Medulla oblongata (tissue), 1 donor: ENCODE results near the gene CFAP74.

Source experiments
- DNase-seq: peaks from one replicate; pipeline ENCODE4 v3.0.0-alpha.2; 2015; ENCODE audit errors: extremely low spot score

Gene CFAP74

GRCh38 chr1:1929639-1930545 is 73.7 kb downstream of the CFAP74 start:
- no peak for DNase-seq

GRCh38 chr1:1929102-1929638 is 74.4 kb downstream of the CFAP74 start:
- no peak for DNase-seq

- no peak for DNase-seq
Observed at GRCh38 chr1:1928231-1929101, 75.1 kb downstream of the CFAP74 start.

GRCh38 chr1:1927751-1928150 is 75.8 kb downstream of the CFAP74 start:
- no peak for DNase-seq

GRCh38 chr1:1926886-1927660 is 76.5 kb downstream of the CFAP74 start:
- DNase-seq, result no peak

GRCh38 chr1:1926346-1926811 is 77.2 kb downstream of the CFAP74 start:
- DNase-seq, result no peak

- DNase-seq, result no peak
Observed at GRCh38 chr1:1925437-1926345, 77.9 kb downstream of the CFAP74 start.

GRCh38 chr1:1924849-1925248 is 78.7 kb downstream of the CFAP74 start:
- no peak for DNase-seq

GRCh38 chr1:1924386-1924785 is 79.2 kb downstream of the CFAP74 start:
- no peak for DNase-seq

GRCh38 chr1:1922956-1923833 is 80.4 kb downstream of the CFAP74 start:
- no peak for DNase-seq

- DNase-seq, result no peak
Observed at GRCh38 chr1:1922702-1922955, 81.0 kb downstream of the CFAP74 start.

GRCh38 chr1:1921901-1922701 is 81.5 kb downstream of the CFAP74 start:
- no peak for DNase-seq

- DNase-seq, result no peak
Observed at GRCh38 chr1:1921459-1921862, 82.1 kb downstream of the CFAP74 start.

- DNase-seq, result no peak
Observed at GRCh38 chr1:1920608-1921458, 82.8 kb downstream of the CFAP74 start.

- DNase-seq, result no peak
Observed at GRCh38 chr1:1920057-1920607, 83.5 kb downstream of the CFAP74 start.

- DNase-seq, result peak; percentile 95
Observed at GRCh38 chr1:1919304-1920056, 84.1 kb downstream of the CFAP74 start.

- no peak for DNase-seq
Observed at GRCh38 chr1:1918901-1919303, 84.7 kb downstream of the CFAP74 start, which contains the start of gene TMEM52. TSS of gene TMEM52 (minus strand) at chr1:1919279. CDS start at chr1:1919265, 14 bp downstream.
